ENCODE measurements around the gene CD82.

Gene CD82

DNA sequence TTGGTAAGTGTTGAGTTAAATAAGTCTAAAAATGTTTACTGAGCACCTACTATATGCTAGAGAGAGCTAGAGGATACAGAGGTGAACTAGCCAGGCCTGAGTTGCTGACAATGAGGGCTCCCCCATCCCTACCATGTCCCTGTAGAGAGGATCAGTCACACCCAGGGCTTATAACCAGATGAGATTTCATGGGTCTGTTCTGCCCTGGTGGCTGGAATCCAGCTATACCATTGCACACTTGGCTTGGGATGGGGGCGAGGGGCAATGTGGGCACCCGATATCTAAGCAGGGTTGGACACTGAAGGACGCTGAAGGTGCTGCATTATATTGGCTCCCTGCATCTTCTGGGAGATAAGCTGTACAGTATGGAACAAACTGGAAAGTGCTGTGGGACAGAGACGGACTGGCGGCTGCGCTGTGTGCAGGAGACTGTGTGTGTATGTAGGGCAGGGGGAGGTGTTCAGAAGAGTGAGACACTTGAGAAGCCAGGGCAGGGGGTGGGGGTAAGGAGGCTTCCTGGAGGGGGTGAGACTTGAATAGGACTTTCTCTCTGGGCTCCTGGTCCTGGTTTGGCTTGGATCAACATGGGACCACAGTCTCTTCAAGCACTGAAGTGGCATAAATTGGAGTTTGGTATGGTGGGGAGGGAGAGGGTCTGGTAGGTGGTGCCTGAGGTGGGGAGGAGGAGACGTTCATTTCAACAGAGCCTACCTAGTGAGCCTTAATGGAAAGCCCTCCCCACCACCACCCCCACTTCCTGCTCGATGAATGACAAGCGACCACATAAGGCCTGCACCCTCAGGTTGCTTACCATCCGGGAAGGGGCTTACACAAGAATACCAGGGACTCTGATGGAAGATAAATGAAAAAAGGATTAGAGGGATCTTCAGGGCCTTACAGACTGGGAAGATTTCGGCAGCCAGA lies 1.8 kb downstream of the CD82 start:
- Histone ChIP-seq H3K36me3 (no peaks in the 10 kb centered on the region), H3K9me3 (ENCODE audit: severe bottlenecking) (no peaks in the 10 kb centered on the region), H3K27ac (no peak overlapping the region), H3K4me3 (ENCODE audit: low read depth, low read length) (no peak overlapping the region), H3K27me3 (ENCODE audit: insufficient read depth, low read depth, severe bottlenecking) (no peaks in the 10 kb centered on the region)
- no peak for DNase-seq
- TF ChIP-seq CTCF (IDR thresholded peaks at IDR 0.05; ENCODE audit: low read depth, low read length) = no peak

- no peaks in the 10 kb centered on the region for H3K27me3 ChIP-seq (ENCODE audit: insufficient read depth, low read depth, severe bottlenecking)
- H3K9me3 ChIP-seq (ENCODE audit: severe bottlenecking) = no peaks in the 10 kb centered on the region
- no peak overlapping the region for H3K27ac ChIP-seq
- no peak for DNase-seq
- H3K36me3 ChIP-seq = no peaks in the 10 kb centered on the region
- no peak overlapping the region for H3K4me3 ChIP-seq (ENCODE audit: low read depth, low read length)
- TF ChIP-seq CTCF (IDR thresholded peaks at IDR 0.05; ENCODE audit: low read depth, low read length) = no peak
These were observed 2.4 kb downstream of the CD82 start for GRCh38 chr11:44567876-44568256.

DNA sequence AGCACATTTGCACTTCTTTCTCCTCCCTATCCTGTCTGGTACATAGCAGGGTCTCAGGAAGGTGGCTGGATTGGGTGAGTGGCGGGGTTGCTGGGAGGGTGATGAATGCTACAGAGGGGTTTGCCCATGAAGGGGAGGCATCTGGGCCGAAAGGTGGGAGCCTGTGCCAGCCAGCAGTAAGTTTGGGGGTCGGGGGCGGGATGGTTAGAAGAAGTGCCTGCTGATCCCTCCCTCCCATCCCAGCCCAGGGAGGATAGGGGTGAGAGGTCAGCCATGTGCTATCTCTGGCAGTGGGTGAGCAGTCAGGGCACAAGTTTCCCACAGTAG lies 2.8 kb downstream of the CD82 start:
- no peak for TF ChIP-seq CTCF (IDR thresholded peaks at IDR 0.05; ENCODE audit: low read depth, low read length)
- Histone ChIP-seq H3K27me3 (ENCODE audit: insufficient read depth, low read depth, severe bottlenecking) (no peaks in the 10 kb centered on the region), H3K27ac (no peak overlapping the region), H3K4me3 (ENCODE audit: low read depth, low read length) (no peak overlapping the region), H3K9me3 (ENCODE audit: severe bottlenecking) (no peaks in the 10 kb centered on the region), H3K36me3 (no peaks in the 10 kb centered on the region)
- no peak for DNase-seq

- no peaks in the 10 kb centered on the region for H3K27me3 ChIP-seq (ENCODE audit: insufficient read depth, low read depth, severe bottlenecking)
These were observed 3.4 kb downstream of the CD82 start for GRCh38 chr11:44568658-44569473.

GRCh38 chr11:44570411-44571155 lies 5.1 kb downstream of the CD82 start:
- Histone ChIP-seq H3K27ac (no peak overlapping the region), H3K4me3 (ENCODE audit: low read depth, low read length) (no peak overlapping the region), H3K27me3 (ENCODE audit: insufficient read depth, low read depth, severe bottlenecking) (no peaks in the 10 kb centered on the region), H3K9me3 (ENCODE audit: severe bottlenecking) (no peaks in the 10 kb centered on the region), H3K36me3 (no peaks in the 10 kb centered on the region)
- DNase-seq = no peak
- TF ChIP-seq CTCF (IDR thresholded peaks at IDR 0.05; ENCODE audit: low read depth, low read length) = no peak

More at GRCh38 chr11:44568658-44569473, 3.4 kb downstream of the CD82 start:
- no peak for TF ChIP-seq CTCF (IDR thresholded peaks at IDR 0.05; ENCODE audit: low read depth, low read length)
- DNase-seq = no peak
- Histone ChIP-seq H3K27ac (no peak overlapping the region), H3K36me3 (no peaks in the 10 kb centered on the region), H3K4me3 (ENCODE audit: low read depth, low read length) (no peak overlapping the region), H3K9me3 (ENCODE audit: severe bottlenecking) (no peaks in the 10 kb centered on the region)
